SK-N-SH (cell line): ENCODE results near the gene OGDH. TPM values are rescaled to one million over a fixed set of nuclear protein-coding genes. Genes with fewer than 3 reads are reported as not detected.

ENCODE experiments used
- CTCF ChIA-PET: fragments of 300-600, 350-600 bp; formaldehyde crosslinking; extraction: SDS; loops from one replicate; lab custom pipeline; 2021; lab: Yijun Ruan, JAX
- POLR2A ChIA-PET: fragments of 350-600 bp; sonication (Branson Sonifier 250); formaldehyde crosslinking; extraction: SDS; loops from one replicate; lab custom pipeline; 2020; ENCODE audit warnings: antibody characterized with exemption, inconsistent platforms; lab: Yijun Ruan, JAX
- DNase-seq: peaks from one replicate; pipeline ENCODE4 v3.0.0; 2012
- H2AFZ ChIP-seq: fragments of 200-600 bp; sonication (generic); 2 replicates; pipeline ENCODE4 v1.8.1; 2016; ENCODE audit warnings: antibody characterized with exemption, mild to moderate bottlenecking, low read depth
- H3F3A ChIP-seq: fragments of 200-600 bp; sonication (generic); replicated peaks from 2 replicates; pipeline ENCODE3; 2016; ENCODE audit warnings: antibody characterized with exemption, mild to moderate bottlenecking; ENCODE audit not compliant: insufficient read depth
- H3K27ac ChIP-seq, 2 experiments: fragments of 200-500 bp in 1 of 2; fragments of 200-600 bp in 1 of 2; sonication (Bioruptor generic) in 1 of 2; sonication (generic), shearing (Covaris generic) in 1 of 2; 2 replicates each; pipeline versions ENCODE4 v1.5.1 to v1.6.1; 2014 to 2016; ENCODE audit warnings: low read depth in 2 of 2, inconsistent platforms in 1 of 2, low read length in 1 of 2, mild to moderate bottlenecking in 1 of 2, mixed read lengths in 1 of 2
- H3K27me3 ChIP-seq: fragments of 200-600 bp; sonication (generic), shearing (Covaris generic); 2 replicates; pipeline ENCODE4 v1.6.1; 2016; ENCODE audit warnings: mixed run types; ENCODE audit not compliant: insufficient read depth
- H3K36me3 ChIP-seq, 2 experiments: fragments of 200-500 bp in 1 of 2; fragments of 200-600 bp in 1 of 2; sonication (Bioruptor generic) in 1 of 2; sonication (generic) in 1 of 2; replicated peaks in 1 of 2; 2 replicates each; pipeline versions ENCODE3 to v1.5.1; 2014 to 2016; ENCODE audit warnings: low read length in 1 of 2, mild to moderate bottlenecking in 1 of 2; ENCODE audit not compliant: insufficient read depth in 2 of 2, control insufficient read depth in 1 of 2
- H3K4me1 ChIP-seq, 2 experiments: fragments of 200-500 bp in 1 of 2; fragments of 200-600 bp in 1 of 2; sonication (Bioruptor generic) in 1 of 2; sonication (generic), shearing (Covaris generic) in 1 of 2; 2 replicates each; pipeline versions ENCODE4 v1.5.1 to v1.6.1; 2014 to 2016; ENCODE audit warnings: low read depth in 1 of 2, low read length in 1 of 2, mixed run types in 1 of 2; ENCODE audit not compliant: insufficient read depth in 2 of 2, control insufficient read depth in 1 of 2
- H3K4me2 ChIP-seq: fragments of 200-600 bp; sonication (generic), shearing (Covaris generic); 2 replicates; pipeline ENCODE4 v1.6.1; 2017; ENCODE audit warnings: mixed run types
- H3K4me3 ChIP-seq, 2 experiments: fragments of 200-500 bp in 1 of 2; fragments of 200-600 bp in 1 of 2; sonication (Bioruptor generic) in 1 of 2; sonication (generic), shearing (Covaris generic) in 1 of 2; 2 replicates each; pipeline versions ENCODE4 v1.5.1 to v1.8.1; 2014 to 2016; ENCODE audit warnings: low read depth in 2 of 2, inconsistent platforms in 1 of 2, low read length in 1 of 2, mild to moderate bottlenecking in 1 of 2, mixed read lengths in 1 of 2, moderate library complexity in 1 of 2
- H3K79me2 ChIP-seq: fragments of 200-600 bp; sonication (generic); 2 replicates; pipeline ENCODE4 v1.8.1; 2017; ENCODE audit warnings: mild to moderate bottlenecking; ENCODE audit not compliant: insufficient read depth
- H3K9ac ChIP-seq: fragments of 200-600 bp; sonication (generic); 2 replicates; pipeline ENCODE4 v1.6.1; 2017; ENCODE audit warnings: mixed run types
- H3K9me2 ChIP-seq: fragments of 200-600 bp; sonication (generic); 2 replicates; pipeline ENCODE4 v1.6.1; 2017; ENCODE audit warnings: mixed run types
- H3K9me3 ChIP-seq: fragments of 200-600 bp; sonication (generic); 2 replicates; pipeline ENCODE4 v1.6.1; 2017; ENCODE audit warnings: mixed run types, mild to moderate bottlenecking, moderate library complexity
- H4K20me1 ChIP-seq: fragments of 200-600 bp; sonication (generic); 2 replicates; pipeline ENCODE4 v1.6.1; 2017; ENCODE audit warnings: mild to moderate bottlenecking, mixed run types; ENCODE audit not compliant: insufficient read depth
- CHD2 ChIP-seq: fragments of 150-350 bp; IDR thresholded peaks from 2 replicates; pipeline ENCODE4 v1.6.1; 2018; ENCODE audit warnings: low read length; ENCODE audit not compliant: partially characterized antibody
- ELF1 ChIP-seq: IDR thresholded peaks from 2 replicates; pipeline ENCODE4 v1.4.0; 2012
- EZH2phosphoT487 ChIP-seq: fragments of 200-600 bp; sonication (generic); IDR thresholded peaks from 2 replicates; pipeline ENCODE4 v1.6.1; 2017; ENCODE audit warnings: low read depth, mixed run types, mild to moderate bottlenecking, antibody characterized with exemption, moderate library complexity, borderline replicate concordance
- FOSL2 ChIP-seq: IDR thresholded peaks from 2 replicates; pipeline ENCODE4 v1.4.0; 2012; ENCODE audit warnings: low read depth, mild to moderate bottlenecking, moderate library complexity, borderline replicate concordance
- GATA2 ChIP-seq: sonication (generic); formaldehyde crosslinking; IDR thresholded peaks from 2 replicates; pipeline ENCODE4 v1.5.0; 2020; ENCODE audit warnings: mild to moderate bottlenecking, missing genetic modification reagents
- JUND ChIP-seq: IDR thresholded peaks from 2 replicates; pipeline ENCODE4 v1.4.0; 2012
- MEF2A ChIP-seq: IDR thresholded peaks from 2 replicates; pipeline ENCODE4 v1.4.0; 2012; ENCODE audit warnings: low read depth, borderline replicate concordance
- NFIC ChIP-seq: IDR thresholded peaks from 2 replicates; pipeline ENCODE4 v1.4.0; 2012; ENCODE audit warnings: borderline replicate concordance
- RAD21 ChIP-seq: IDR thresholded peaks from 2 replicates; pipeline ENCODE4 v1.6.1; 2012; ENCODE audit warnings: mild to moderate bottlenecking, low read length
- SMC3 ChIP-seq: IDR thresholded peaks from 2 replicates; pipeline ENCODE4 v1.6.1; 2012; ENCODE audit warnings: low read depth, low read length, improper control_type of control experiment
- TEAD4 ChIP-seq: IDR thresholded peaks from 2 replicates; pipeline ENCODE4 v1.4.0; 2012; ENCODE audit warnings: mild to moderate bottlenecking, borderline replicate concordance; ENCODE audit not compliant: insufficient read depth
- WGBS: methylation state at CpG from one replicate; pipeline ENCODE4 v1.1.6; 2017; ENCODE audit warnings: low lambda C conversion rate; 5-methylcytosine and 5-hydroxymethylcytosine counted together
- polyA plus RNA-seq, 3 experiments: library from polyadenylated mRNA; depleted of rRNA; stranded (reverse); fragments of >200 nt; gene quantifications; 2 replicates each; pipeline ENCODE4 v1.2.3, GENCODE V29; 2012
- TF ChIP-seq, protein P1 (sequence below): IDR thresholded peaks from 2 replicates; pipeline ENCODE4 v1.4.0; 2012; ENCODE audit warnings: low read depth, borderline replicate concordance
- TF ChIP-seq, protein P2 (sequence below): IDR thresholded peaks from 2 replicates; pipeline ENCODE4; 2012
- TF ChIP-seq, protein P3 (sequence below): IDR thresholded peaks from 2 replicates; pipeline ENCODE4 v1.6.1; 2012; ENCODE audit warnings: mild to moderate bottlenecking, low read depth, low read length, moderate library complexity

OGDH gene
- polyA plus RNA-seq, 1 of the 3 experiments (the other 2 are of a cell fraction), result 69.4 TPM

DNA sequence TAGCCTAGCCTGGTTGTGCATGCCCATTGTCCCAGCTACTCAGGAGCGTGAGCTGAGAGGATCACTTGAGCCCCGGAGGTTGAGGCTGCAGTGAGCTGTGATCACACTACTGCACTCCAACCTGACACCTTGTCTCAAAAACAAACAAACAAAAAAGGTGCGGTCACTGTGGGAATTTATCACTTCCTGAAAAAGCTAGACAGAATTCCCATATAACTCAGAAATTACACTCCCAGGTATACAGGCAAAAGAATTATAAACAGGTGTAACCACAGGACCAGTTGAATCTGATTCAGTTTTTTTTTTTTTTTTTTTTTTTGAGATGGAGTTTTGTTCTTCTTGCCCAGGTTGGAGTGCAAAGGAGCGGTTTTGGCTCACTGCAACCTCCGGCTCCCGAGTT lies 3.2 kb upstream of the OGDH start:
- Histone ChIP-seq H3K36me3 (no peaks in the 10 kb centered on the region), H3K9ac (no peak overlapping the region), H3K4me2 (no peak overlapping the region), H3K27me3 (no peaks in the 10 kb centered on the region), H3K27ac (no peak overlapping the region), H3K9me2 (no peaks in the 10 kb centered on the region), H3K79me2 (peaks cover 13% of the 10 kb centered on the region), H3K4me1 (peaks cover 0 to 5% of the 10 kb centered on the region in 2 experiments; a peak in 2 of 4 replicates), H3K9me3 (no peaks in the 10 kb centered on the region), H2AFZ (no peak overlapping the region), H3F3A (peaks cover 7% of the 10 kb centered on the region), H4K20me1 (no peaks in the 10 kb centered on the region), H3K4me3 (no peak overlapping the region)
- CTCF ChIA-PET, result no interaction called here
- DNase-seq, result no peak
- no peak for TF ChIP-seq MEF2A
- no peak for TF ChIP-seq NFIC
- no peak for TF ChIP-seq FOSL2
- TF ChIP-seq, protein P1, sequence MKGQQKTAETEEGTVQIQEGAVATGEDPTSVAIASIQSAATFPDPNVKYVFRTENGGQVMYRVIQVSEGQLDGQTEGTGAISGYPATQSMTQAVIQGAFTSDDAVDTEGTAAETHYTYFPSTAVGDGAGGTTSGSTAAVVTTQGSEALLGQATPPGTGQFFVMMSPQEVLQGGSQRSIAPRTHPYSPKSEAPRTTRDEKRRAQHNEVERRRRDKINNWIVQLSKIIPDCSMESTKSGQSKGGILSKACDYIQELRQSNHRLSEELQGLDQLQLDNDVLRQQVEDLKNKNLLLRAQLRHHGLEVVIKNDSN, result no peak
- TF ChIP-seq EZH2phosphoT487, result no peak
- TF ChIP-seq GATA2, result no peak
- no peak for TF ChIP-seq CHD2
- no peak for TF ChIP-seq TEAD4
- TF ChIP-seq RAD21, result no peak
- no peak for TF ChIP-seq SMC3
- no peak for TF ChIP-seq ELF1
- TF ChIP-seq, protein P2, sequence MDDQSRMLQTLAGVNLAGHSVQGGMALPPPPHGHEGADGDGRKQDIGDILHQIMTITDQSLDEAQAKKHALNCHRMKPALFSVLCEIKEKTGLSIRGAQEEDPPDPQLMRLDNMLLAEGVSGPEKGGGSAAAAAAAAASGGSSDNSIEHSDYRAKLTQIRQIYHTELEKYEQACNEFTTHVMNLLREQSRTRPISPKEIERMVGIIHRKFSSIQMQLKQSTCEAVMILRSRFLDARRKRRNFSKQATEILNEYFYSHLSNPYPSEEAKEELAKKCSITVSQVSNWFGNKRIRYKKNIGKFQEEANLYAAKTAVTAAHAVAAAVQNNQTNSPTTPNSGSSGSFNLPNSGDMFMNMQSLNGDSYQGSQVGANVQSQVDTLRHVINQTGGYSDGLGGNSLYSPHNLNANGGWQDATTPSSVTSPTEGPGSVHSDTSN, result no peak
- TF ChIP-seq, protein P3, sequence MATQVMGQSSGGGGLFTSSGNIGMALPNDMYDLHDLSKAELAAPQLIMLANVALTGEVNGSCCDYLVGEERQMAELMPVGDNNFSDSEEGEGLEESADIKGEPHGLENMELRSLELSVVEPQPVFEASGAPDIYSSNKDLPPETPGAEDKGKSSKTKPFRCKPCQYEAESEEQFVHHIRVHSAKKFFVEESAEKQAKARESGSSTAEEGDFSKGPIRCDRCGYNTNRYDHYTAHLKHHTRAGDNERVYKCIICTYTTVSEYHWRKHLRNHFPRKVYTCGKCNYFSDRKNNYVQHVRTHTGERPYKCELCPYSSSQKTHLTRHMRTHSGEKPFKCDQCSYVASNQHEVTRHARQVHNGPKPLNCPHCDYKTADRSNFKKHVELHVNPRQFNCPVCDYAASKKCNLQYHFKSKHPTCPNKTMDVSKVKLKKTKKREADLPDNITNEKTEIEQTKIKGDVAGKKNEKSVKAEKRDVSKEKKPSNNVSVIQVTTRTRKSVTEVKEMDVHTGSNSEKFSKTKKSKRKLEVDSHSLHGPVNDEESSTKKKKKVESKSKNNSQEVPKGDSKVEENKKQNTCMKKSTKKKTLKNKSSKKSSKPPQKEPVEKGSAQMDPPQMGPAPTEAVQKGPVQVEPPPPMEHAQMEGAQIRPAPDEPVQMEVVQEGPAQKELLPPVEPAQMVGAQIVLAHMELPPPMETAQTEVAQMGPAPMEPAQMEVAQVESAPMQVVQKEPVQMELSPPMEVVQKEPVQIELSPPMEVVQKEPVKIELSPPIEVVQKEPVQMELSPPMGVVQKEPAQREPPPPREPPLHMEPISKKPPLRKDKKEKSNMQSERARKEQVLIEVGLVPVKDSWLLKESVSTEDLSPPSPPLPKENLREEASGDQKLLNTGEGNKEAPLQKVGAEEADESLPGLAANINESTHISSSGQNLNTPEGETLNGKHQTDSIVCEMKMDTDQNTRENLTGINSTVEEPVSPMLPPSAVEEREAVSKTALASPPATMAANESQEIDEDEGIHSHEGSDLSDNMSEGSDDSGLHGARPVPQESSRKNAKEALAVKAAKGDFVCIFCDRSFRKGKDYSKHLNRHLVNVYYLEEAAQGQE, result no peak
- no peak for TF ChIP-seq JUND
- POLR2A ChIA-PET, result no interaction called here
- 37% methylated on average over 6 of the region's 6 CpGs for WGBS
